ENCODE results near the gene LDLR. TPM values are rescaled to one million over a fixed set of nuclear protein-coding genes. Genes with fewer than 3 reads are reported as not detected.
"Not testable (repeated sequence)": the region's sequence is repeated elsewhere in the genome, so short reads cannot be mapped to it uniquely, and the experiment has no call there.

Gene LDLR
- total RNA-seq, 1 donor from 2014 or later = 104 TPM

DNA sequence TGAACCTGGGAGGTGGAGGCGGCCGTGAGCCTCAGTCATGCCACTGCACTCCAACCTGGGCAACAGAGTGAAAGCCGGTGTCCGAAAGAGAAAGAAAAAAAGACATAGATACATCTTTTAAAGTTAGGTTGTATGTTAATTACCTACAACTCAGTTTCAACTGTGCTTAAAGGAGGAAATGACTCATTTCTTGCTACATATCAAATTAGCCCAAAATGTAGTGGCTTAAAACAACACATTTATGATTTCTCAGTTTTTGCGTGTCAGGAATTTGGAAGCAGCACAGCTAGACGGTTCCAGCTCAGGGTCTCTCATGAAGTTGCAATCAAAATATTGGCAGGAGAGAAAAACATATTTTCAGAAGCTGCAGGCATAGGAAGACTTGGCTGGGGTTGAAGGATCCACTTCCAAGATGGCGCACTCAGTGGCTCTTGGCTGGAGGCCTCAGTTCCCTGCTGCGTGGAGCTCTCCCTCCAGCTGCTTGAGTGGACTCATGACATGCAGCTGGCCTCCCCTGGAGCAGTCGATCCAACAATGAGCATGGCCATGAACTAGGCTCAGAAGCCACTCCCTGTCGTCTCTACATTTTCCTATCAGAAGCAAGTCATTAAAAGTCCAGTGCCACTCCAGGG lies 7.1 kb downstream of the LDLR start:
- Histone ChIP-seq H3K4me3 (ENCODE audit: low read depth, low read length) (no peak overlapping the region), H3K36me3 (ENCODE audit: control insufficient read depth, insufficient read depth, low read length) (peaks cover 4% of the 10 kb centered on the region), H3K27me3 (ENCODE audit: control insufficient read depth, insufficient read depth, low read length) (no peaks in the 10 kb centered on the region)
- no peak for DNase-seq (ENCODE audit: low read depth)
- TF ChIP-seq, protein P1, sequence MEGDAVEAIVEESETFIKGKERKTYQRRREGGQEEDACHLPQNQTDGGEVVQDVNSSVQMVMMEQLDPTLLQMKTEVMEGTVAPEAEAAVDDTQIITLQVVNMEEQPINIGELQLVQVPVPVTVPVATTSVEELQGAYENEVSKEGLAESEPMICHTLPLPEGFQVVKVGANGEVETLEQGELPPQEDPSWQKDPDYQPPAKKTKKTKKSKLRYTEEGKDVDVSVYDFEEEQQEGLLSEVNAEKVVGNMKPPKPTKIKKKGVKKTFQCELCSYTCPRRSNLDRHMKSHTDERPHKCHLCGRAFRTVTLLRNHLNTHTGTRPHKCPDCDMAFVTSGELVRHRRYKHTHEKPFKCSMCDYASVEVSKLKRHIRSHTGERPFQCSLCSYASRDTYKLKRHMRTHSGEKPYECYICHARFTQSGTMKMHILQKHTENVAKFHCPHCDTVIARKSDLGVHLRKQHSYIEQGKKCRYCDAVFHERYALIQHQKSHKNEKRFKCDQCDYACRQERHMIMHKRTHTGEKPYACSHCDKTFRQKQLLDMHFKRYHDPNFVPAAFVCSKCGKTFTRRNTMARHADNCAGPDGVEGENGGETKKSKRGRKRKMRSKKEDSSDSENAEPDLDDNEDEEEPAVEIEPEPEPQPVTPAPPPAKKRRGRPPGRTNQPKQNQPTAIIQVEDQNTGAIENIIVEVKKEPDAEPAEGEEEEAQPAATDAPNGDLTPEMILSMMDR (IDR thresholded peaks at IDR 0.05; ENCODE audit: insufficient read depth, low read length, poor library complexity, severe bottlenecking) = no peak

DNA sequence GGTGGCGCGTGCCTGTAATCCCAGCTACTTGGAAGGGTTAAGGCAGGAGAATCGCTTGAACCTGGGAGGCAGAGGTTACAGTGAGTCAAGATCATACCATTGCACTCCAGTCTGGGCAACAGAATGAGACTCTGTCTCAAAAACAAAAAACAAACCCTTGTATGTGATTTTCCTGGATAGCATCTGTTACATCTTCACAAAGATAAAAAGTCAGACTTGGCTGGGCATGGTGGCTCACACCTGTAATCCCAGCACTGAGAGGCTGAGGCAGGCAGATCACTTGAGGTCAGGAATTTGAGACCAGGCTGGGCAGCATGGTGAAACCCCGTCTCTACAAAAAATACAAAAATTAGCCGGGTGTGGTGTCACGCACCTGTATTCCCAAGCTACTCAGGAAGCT lies 8.1 kb downstream of the LDLR start:
- not testable (repeated sequence) for H3K27me3 ChIP-seq (ENCODE audit: control insufficient read depth, insufficient read depth, low read length); H3K36me3 ChIP-seq (ENCODE audit: control insufficient read depth, insufficient read depth, low read length); DNase-seq (ENCODE audit: low read depth); H3K4me3 ChIP-seq (ENCODE audit: low read depth, low read length)

DNA sequence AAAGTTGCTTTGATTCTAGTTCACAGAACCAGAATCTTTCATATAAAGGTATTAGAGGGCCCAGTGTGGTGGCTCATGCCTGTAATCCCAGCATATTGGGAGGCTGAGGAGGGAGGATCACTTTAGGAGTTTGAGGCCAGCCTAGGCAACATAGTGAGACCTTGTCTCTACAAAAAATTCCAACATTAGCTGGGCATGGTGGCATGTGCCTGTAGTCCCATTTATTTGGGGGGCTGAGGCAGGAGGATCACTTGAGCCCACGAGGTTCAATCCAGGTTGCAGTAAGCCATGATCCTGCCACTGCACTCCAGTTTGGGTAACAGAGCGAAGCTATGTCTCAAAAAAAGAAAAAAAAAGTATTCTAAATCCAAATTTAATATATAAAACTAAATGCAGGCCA lies 9.1 kb downstream of the LDLR start:
- no peak for DNase-seq (ENCODE audit: low read depth)
- Histone ChIP-seq H3K36me3 (ENCODE audit: control insufficient read depth, insufficient read depth, low read length) (peaks cover 9% of the 10 kb centered on the region), H3K4me3 (ENCODE audit: low read depth, low read length) (no peak overlapping the region), H3K27me3 (ENCODE audit: control insufficient read depth, insufficient read depth, low read length) (no peaks in the 10 kb centered on the region)
- TF ChIP-seq, protein P1 (IDR thresholded peaks at IDR 0.05; ENCODE audit: insufficient read depth, low read length, poor library complexity, severe bottlenecking) = no peak

DNA sequence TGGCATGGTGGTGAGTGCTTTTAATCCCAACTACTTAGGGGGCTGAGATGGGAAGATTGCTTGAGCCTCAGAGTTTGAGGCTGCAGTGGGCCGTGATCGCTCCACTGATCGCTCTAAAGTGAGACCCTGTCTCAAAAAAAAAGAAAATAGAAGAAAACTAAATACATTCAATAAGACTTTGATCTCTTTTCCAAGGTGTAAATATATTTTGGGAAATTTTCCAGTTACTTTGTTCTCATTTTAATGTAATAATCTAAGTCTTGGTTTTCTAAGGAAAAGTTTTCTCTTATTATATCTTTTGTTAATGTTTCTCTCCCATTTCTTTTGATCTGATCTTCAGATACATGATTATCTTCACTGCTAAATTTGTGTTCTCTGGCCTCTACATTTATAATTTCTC lies 9.6 kb downstream of the LDLR start:
- no peak for DNase-seq (ENCODE audit: low read depth)
- Histone ChIP-seq H3K27me3 (ENCODE audit: control insufficient read depth, insufficient read depth, low read length) (no peaks in the 10 kb centered on the region), H3K36me3 (ENCODE audit: control insufficient read depth, insufficient read depth, low read length) (peaks cover 7% of the 10 kb centered on the region), H3K4me3 (ENCODE audit: low read depth, low read length) (no peak overlapping the region)
- TF ChIP-seq, protein P1 (IDR thresholded peaks at IDR 0.05; ENCODE audit: insufficient read depth, low read length, poor library complexity, severe bottlenecking) = no peak

DNA sequence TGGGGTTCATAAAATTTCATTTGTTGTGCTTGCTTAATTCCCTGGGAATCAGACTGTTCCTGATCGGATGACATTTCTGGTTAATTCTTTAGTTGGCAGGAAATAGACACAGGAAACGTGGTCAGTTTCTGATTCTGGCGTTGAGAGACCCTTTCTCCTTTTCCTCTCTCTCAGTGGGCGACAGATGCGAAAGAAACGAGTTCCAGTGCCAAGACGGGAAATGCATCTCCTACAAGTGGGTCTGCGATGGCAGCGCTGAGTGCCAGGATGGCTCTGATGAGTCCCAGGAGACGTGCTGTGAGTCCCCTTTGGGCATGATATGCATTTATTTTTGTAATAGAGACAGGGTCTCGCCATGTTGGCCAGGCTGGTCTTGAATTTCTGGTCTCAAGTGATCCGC lies 10.8 kb downstream of the LDLR start:
- DNase-seq (ENCODE audit: low read depth) = no peak
- no peak overlapping the region for H3K4me3 ChIP-seq (ENCODE audit: low read depth, low read length)
- H3K27me3 ChIP-seq (ENCODE audit: control insufficient read depth, insufficient read depth, low read length) = no peaks in the 10 kb centered on the region
- TF ChIP-seq, protein P1 (IDR thresholded peaks at IDR 0.05; ENCODE audit: insufficient read depth, low read length, poor library complexity, severe bottlenecking) = no peak
- peaks cover 8% of the 10 kb centered on the region for H3K36me3 ChIP-seq (ENCODE audit: control insufficient read depth, insufficient read depth, low read length)

DNA sequence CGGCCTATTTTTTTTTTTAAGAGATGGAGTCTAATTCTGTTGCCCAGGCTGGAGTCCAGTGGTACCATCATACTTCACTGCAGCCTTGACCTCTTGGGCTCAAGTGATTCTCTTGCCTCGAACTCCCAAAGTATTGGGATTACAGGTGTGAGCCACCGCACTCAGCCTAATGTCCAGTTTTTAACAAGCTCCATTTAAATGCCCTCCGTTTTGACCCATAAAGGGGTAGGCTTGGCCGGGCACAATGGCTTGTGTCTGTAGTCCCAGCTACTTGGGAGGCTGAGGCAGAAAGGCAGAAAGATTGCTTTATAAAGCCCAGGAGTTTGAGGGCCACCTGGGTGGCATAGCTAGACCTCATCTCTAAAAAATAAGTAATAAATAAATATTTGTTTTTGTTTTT lies 11.8 kb downstream of the LDLR start:
- peaks cover 8% of the 10 kb centered on the region for H3K36me3 ChIP-seq (ENCODE audit: control insufficient read depth, insufficient read depth, low read length)
- H3K4me3 ChIP-seq (ENCODE audit: low read depth, low read length) = no peak overlapping the region
- no peak for DNase-seq (ENCODE audit: low read depth)
- H3K27me3 ChIP-seq (ENCODE audit: control insufficient read depth, insufficient read depth, low read length) = no peaks in the 10 kb centered on the region
- TF ChIP-seq, protein P1 (IDR thresholded peaks at IDR 0.05; ENCODE audit: insufficient read depth, low read length, poor library complexity, severe bottlenecking) = no peak

Data from kidney epithelial cell (primary cell).